ENCODE results near the gene HNRNPM.
"Not testable (repeated sequence)": the region's sequence is repeated elsewhere in the genome, so short reads cannot be mapped to it uniquely, and the experiment has no call there.

The HNRNPM gene

GRCh38 chr19:8506402-8506957, 61.7 kb downstream of the HNRNPM start:
- no peak for DNase-seq (ENCODE audit: low read depth)
- H3K4me3 ChIP-seq (ENCODE audit: low read depth, low read length) = peak overlapping the region; percentile 50
- TF ChIP-seq CTCF (IDR thresholded peaks at IDR 0.05; ENCODE audit: control insufficient read depth, extremely low read depth, insufficient read depth) = no peak

GRCh38 chr19:8510589-8511115, 65.9 kb downstream of the HNRNPM start:
- no peak overlapping the region for H3K4me3 ChIP-seq (ENCODE audit: low read depth, low read length)
- no peak for DNase-seq (ENCODE audit: low read depth)
- no peak for TF ChIP-seq CTCF (IDR thresholded peaks at IDR 0.05; ENCODE audit: control insufficient read depth, extremely low read depth, insufficient read depth)

- H3K4me3 ChIP-seq (ENCODE audit: low read depth, low read length) = no peak overlapping the region
- no peak for TF ChIP-seq CTCF (IDR thresholded peaks at IDR 0.05; ENCODE audit: control insufficient read depth, extremely low read depth, insufficient read depth)
- DNase-seq (ENCODE audit: low read depth) = no peak
Observed at GRCh38 chr19:8511573-8512101, 66.9 kb downstream of the HNRNPM start.

- TF ChIP-seq CTCF (IDR thresholded peaks at IDR 0.05; ENCODE audit: control insufficient read depth, extremely low read depth, insufficient read depth) = no peak
- peak overlapping the region; percentile 62 for H3K4me3 ChIP-seq (ENCODE audit: low read depth, low read length)
- DNase-seq (ENCODE audit: low read depth) = no peak
Observed at GRCh38 chr19:8512115-8512967, 67.6 kb downstream of the HNRNPM start.

- TF ChIP-seq CTCF (IDR thresholded peaks at IDR 0.05; ENCODE audit: control insufficient read depth, extremely low read depth, insufficient read depth) = no peak
- peak overlapping the region; percentile 62 for H3K4me3 ChIP-seq (ENCODE audit: low read depth, low read length)
- DNase-seq (ENCODE audit: low read depth) = no peak
Observed at GRCh38 chr19:8513036-8513686, 68.4 kb downstream of the HNRNPM start.

- peak within 1 kb of the TSS; percentile 62 for H3K4me3 ChIP-seq (ENCODE audit: low read depth, low read length)
- DNase-seq (ENCODE audit: low read depth) = peak; percentile 83
- TF ChIP-seq CTCF (IDR thresholded peaks at IDR 0.05; ENCODE audit: control insufficient read depth, extremely low read depth, insufficient read depth) = no peak
Observed at GRCh38 chr19:8513687-8514504, 69.1 kb downstream of the HNRNPM start, which contains the start of gene ZNF414. ZNF414 (minus strand) TSS chr19:8514167; CDS start chr19:8514046, 121 bp downstream.

GRCh38 chr19:8514505-8515009, 69.8 kb downstream of the HNRNPM start:
- H3K4me3 ChIP-seq (ENCODE audit: low read depth, low read length) = peak overlapping the region; percentile 62
- not testable (repeated sequence) for DNase-seq (ENCODE audit: low read depth)
